ENCODE measurements around the gene TBC1D4. TPM values are rescaled to one million over a fixed set of nuclear protein-coding genes. Genes with fewer than 3 reads are reported as not detected.

The TBC1D4 gene
- total and polyA plus RNA-seq, 10 of the 15 experiments (the other 5 are each of a cell fraction or from before 2014, with no cell fraction given), result 11.0 to 38.6 (median 25.5) TPM

DNA sequence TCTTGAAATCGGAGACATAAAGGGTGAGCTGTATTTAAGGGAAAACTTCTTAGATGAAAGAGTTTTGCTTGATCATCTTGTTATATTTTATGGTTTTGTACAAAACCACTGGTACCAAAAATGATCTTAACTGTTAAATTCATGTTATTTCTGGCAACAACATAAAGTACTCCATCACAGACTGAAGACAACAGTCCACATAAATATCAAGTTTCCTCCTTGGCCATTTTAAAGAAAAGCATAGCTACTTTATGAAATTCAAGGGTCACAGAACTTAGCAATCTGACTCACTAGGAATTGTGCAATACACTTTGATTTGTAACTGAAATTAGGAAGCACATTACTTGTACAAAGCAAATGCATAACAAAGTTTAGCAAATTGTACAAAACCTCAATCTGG is 66.3 kb downstream of the TBC1D4 start (continued):
- TF ChIP-seq, protein P1, sequence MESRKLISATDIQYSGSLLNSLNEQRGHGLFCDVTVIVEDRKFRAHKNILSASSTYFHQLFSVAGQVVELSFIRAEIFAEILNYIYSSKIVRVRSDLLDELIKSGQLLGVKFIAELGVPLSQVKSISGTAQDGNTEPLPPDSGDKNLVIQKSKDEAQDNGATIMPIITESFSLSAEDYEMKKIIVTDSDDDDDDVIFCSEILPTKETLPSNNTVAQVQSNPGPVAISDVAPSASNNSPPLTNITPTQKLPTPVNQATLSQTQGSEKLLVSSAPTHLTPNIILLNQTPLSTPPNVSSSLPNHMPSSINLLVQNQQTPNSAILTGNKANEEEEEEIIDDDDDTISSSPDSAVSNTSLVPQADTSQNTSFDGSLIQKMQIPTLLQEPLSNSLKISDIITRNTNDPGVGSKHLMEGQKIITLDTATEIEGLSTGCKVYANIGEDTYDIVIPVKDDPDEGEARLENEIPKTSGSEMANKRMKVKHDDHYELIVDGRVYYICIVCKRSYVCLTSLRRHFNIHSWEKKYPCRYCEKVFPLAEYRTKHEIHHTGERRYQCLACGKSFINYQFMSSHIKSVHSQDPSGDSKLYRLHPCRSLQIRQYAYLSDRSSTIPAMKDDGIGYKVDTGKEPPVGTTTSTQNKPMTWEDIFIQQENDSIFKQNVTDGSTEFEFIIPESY (IDR thresholded peaks at IDR 0.05), result no peak
- no peak for TF ChIP-seq MTA2 (IDR thresholded peaks at IDR 0.05; ENCODE audit: low read depth)
- TF ChIP-seq BCL11A (IDR thresholded peaks at IDR 0.05; ENCODE audit: low read depth, low read length), result no peak
- no peak for TF ChIP-seq SREBF1 (IDR thresholded peaks at IDR 0.05; ENCODE audit: low read length)

DNA sequence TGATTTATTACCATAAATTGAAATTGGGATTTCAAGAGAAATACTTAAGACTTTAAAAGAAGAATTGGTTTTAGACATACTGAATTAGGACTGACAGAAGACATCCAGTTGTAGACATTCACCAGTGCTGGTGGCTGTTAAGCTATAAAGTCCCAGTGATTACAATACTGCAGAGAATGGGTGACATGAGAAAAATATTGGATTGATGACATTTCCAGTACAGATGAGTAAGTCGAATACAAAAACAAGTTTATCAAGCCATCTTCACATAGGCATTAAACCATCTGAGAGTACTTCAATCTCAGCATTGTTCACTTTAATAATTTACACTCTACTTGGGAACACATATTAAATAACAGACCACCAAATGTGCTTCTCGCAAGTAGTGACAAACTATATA is 66.8 kb downstream of the TBC1D4 start:
- no peak for FAIRE-seq
- ChIA-PET SMC1A (ENCODE audit: uncharacterized antibody, unreplicated experiment) (interaction anchor here (0.6 to 3.5 kb wide), 10 partner anchors 11 to 49 kb away, joined by 3 to 12 read pairs (median 4); no protein-coding TSS in a partner anchor), POLR2A (no interaction called here), RAD21 (ENCODE audit: unreplicated experiment) (interaction anchor here (1.0 kb wide), 1 partner anchor 55 kb away, joined by 3 read pairs; no protein-coding TSS in a partner anchor), CTCF (interaction anchor here (0.8 to 5.8 kb wide), 2 partner anchors 43 to 48 kb away, joined by 4 to 41 read pairs; no protein-coding TSS in a partner anchor)
- Histone ChIP-seq H2AFZ (ENCODE audit: control insufficient read depth, low read depth, low read length) (no peak overlapping the region), H3K79me2 (ENCODE audit: control insufficient read depth, insufficient read depth, low read length) (peaks cover 9% of the 10 kb centered on the region), H3K4me2 (ENCODE audit: control insufficient read depth, insufficient read depth) (no peak overlapping the region), H3K36me3 (ENCODE audit: control insufficient read depth in 2 of 2, insufficient read depth in 2 of 2, low read length in 1 of 2) (no peaks in the 10 kb centered on the region), H3K27me3 (replicated peaks in 1 of 2; ENCODE audit: control insufficient read depth in 2 of 2, insufficient read depth in 2 of 2, low read length in 1 of 2) (no peaks in the 10 kb centered on the region), H3K4me3 (no peak overlapping the region), H3K27ac (ENCODE audit: control insufficient read depth, insufficient read depth) (no peak overlapping the region; the same call in 1 of the 2 replicates), H3K9me3 (replicated peaks; ENCODE audit: control insufficient read depth, insufficient read depth, low read length) (no peaks in the 10 kb centered on the region), H3K9ac (ENCODE audit: control insufficient read depth, insufficient read depth, low read length) (no peak overlapping the region), H4K20me1 (ENCODE audit: control insufficient read depth, insufficient read depth) (no peaks in the 10 kb centered on the region), H3K4me1 (ENCODE audit: control insufficient read depth, insufficient read depth, low read length) (peaks cover 17% of the 10 kb centered on the region)
- in situ Hi-C loops (cut with MboI) (no loop called here), intact Hi-C loops (cut with micrococcal nuclease; ENCODE audit: unreplicated experiment) (no loop called here)
- WGBS (ENCODE audit: insufficient coverage, insufficient replicate concordance, low lambda C conversion rate, missing lambda C conversion rate), result 48% methylated on average over 2 of the region's 2 CpGs
- no peak for TF ChIP-seq BRCA1 (IDR thresholded peaks at IDR 0.05; ENCODE audit: low read depth, low read length)
- TF ChIP-seq, protein P2, sequence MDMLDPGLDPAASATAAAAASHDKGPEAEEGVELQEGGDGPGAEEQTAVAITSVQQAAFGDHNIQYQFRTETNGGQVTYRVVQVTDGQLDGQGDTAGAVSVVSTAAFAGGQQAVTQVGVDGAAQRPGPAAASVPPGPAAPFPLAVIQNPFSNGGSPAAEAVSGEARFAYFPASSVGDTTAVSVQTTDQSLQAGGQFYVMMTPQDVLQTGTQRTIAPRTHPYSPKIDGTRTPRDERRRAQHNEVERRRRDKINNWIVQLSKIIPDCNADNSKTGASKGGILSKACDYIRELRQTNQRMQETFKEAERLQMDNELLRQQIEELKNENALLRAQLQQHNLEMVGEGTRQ (IDR thresholded peaks at IDR 0.05; ENCODE audit: borderline replicate concordance, low read depth, low read length), result no peak
- no peak for TF ChIP-seq CHD1 (IDR thresholded peaks at IDR 0.05; ENCODE audit: low read depth, low read length)
- no peak for TF ChIP-seq RFX5 (IDR thresholded peaks at IDR 0.05; ENCODE audit: low read depth, low read length)
- TF ChIP-seq ZNF384 (IDR thresholded peaks at IDR 0.05; ENCODE audit: borderline replicate concordance, low read depth, low read length), result no peak
- TF ChIP-seq SUZ12 (IDR thresholded peaks at IDR 0.05; ENCODE audit: unreplicated experiment), result no peak
- no peak for TF ChIP-seq RUNX3 (IDR thresholded peaks at IDR 0.05; ENCODE audit: low read length)
- BruUV-seq (replicated peaks), result no TSS peak
- no peak for ATAC-seq
- DNase-seq (ENCODE audit: low read depth, low spot score), result no peak

Measured in GM12878 (cell line).